GM23338 (cell line): ENCODE results near the gene PDE4D. TPM values are rescaled to one million over a fixed set of nuclear protein-coding genes. Genes with fewer than 3 reads are reported as not detected.

Source experiments
- ATAC-seq: fragments of 200-7000 bp; cut with Tn5 transposase; 3 replicates; pipeline ENCODE4 v1.9.1; 2020
- DNase-seq: peaks from one replicate; pipeline ENCODE4 v3.0.0-alpha.2; 2015; ENCODE audit warnings: low spot score
- H2AFZ ChIP-seq: fragments of 200-600 bp; sonication (generic); 2 replicates; pipeline ENCODE4 v1.8.0; 2016; ENCODE audit warnings: antibody characterized with exemption, mild to moderate bottlenecking, moderate library complexity
- H3F3A ChIP-seq: fragments of 200-600 bp; sonication (generic); replicated peaks from 2 replicates; pipeline ENCODE4 v1.8.0; 2017; ENCODE audit warnings: antibody characterized with exemption, mixed run types, low read depth
- H3K27ac ChIP-seq: fragments of 200-600 bp; sonication (generic); 2 replicates; pipeline ENCODE4 v1.6.1; 2016; ENCODE audit warnings: low read depth
- H3K27me3 ChIP-seq: fragments of 200-600 bp; sonication (generic); 2 replicates; pipeline ENCODE4 v1.8.0; 2016; ENCODE audit warnings: mild to moderate bottlenecking, mixed run types, moderate library complexity; ENCODE audit not compliant: insufficient read depth
- H3K36me3 ChIP-seq: fragments of 200-600 bp; sonication (generic); 2 replicates; pipeline ENCODE4 v1.8.0; 2016; ENCODE audit warnings: mild to moderate bottlenecking; ENCODE audit not compliant: insufficient read depth
- H3K4me1 ChIP-seq: fragments of 200-600 bp; sonication (generic); 2 replicates; pipeline ENCODE4 v1.8.0; 2016; ENCODE audit warnings: mild to moderate bottlenecking, moderate library complexity; ENCODE audit not compliant: insufficient read depth
- H3K4me2 ChIP-seq: fragments of 200-600 bp; sonication (generic); 2 replicates; pipeline ENCODE4 v1.7.1; 2017; ENCODE audit warnings: mixed run types
- H3K4me3 ChIP-seq: fragments of 200-600 bp; sonication (generic); 2 replicates; pipeline ENCODE4 v1.6.1; 2016; ENCODE audit warnings: mixed run types
- H3K79me2 ChIP-seq: fragments of 200-600 bp; sonication (generic); replicated peaks from 2 replicates; pipeline ENCODE4 v1.8.0; 2017; ENCODE audit warnings: mild to moderate bottlenecking; ENCODE audit not compliant: insufficient read depth
- H3K9me2 ChIP-seq: fragments of 200-600 bp; sonication (generic); 2 replicates; pipeline ENCODE4 v1.8.0; 2017; ENCODE audit not compliant: insufficient read depth
- H4K20me1 ChIP-seq: fragments of 200-600 bp; sonication (generic); replicated peaks from 2 replicates; pipeline ENCODE4 v1.8.0; 2017; ENCODE audit warnings: mild to moderate bottlenecking; ENCODE audit not compliant: insufficient read depth
- H3K27ac Mint-ChIP-seq: 2 replicates; pipeline ENCODE4 v1.8.0; 2020; ENCODE audit warnings: inconsistent platforms, mild to moderate bottlenecking, moderate library complexity, mixed read lengths
- H3K27me3 Mint-ChIP-seq: 3 replicates; pipeline ENCODE4 v1.8.0; 2022; ENCODE audit warnings: low read depth, mild to moderate bottlenecking, moderate library complexity, mixed read lengths, inconsistent platforms; ENCODE audit not compliant: insufficient read depth, poor library complexity
- H3K36me3 Mint-ChIP-seq: 3 replicates; pipeline ENCODE4 v1.8.0; 2021; ENCODE audit warnings: low read depth, mild to moderate bottlenecking, inconsistent platforms, moderate library complexity, mixed read lengths
- H3K4me1 Mint-ChIP-seq: 3 replicates; pipeline ENCODE4 v1.8.0; 2020; ENCODE audit warnings: mild to moderate bottlenecking, inconsistent platforms, mixed read lengths
- H3K4me3 Mint-ChIP-seq: 3 replicates; pipeline ENCODE4 v1.8.0; 2021; ENCODE audit warnings: moderate library complexity, mild to moderate bottlenecking, inconsistent platforms, mixed read lengths
- H3K9me3 Mint-ChIP-seq: 3 replicates; pipeline ENCODE4 v1.8.0; 2020; ENCODE audit warnings: moderate library complexity, mild to moderate bottlenecking, inconsistent platforms, mixed read lengths
- CTCF ChIP-seq, 2 experiments: fragments of 200-600 bp in 1 of 2; sonication (generic) in 1 of 2; conservative IDR thresholded peaks; 2 replicates each; pipeline versions ENCODE4 v1.5.1 to v1.6.1; 2016 to 2017; ENCODE audit warnings: antibody characterized with exemption in 2 of 2, low read depth in 2 of 2, mild to moderate bottlenecking in 2 of 2, moderate library complexity in 1 of 2
- POLR2AphosphoS5 ChIP-seq: IDR thresholded peaks from 2 replicates; pipeline ENCODE4 v1.6.1; 2016; ENCODE audit warnings: antibody characterized with exemption, low read depth
- STAT1 ChIP-seq: IDR thresholded peaks from one replicate; pipeline ENCODE4 v1.6.1; 2016; ENCODE audit warnings: antibody characterized with exemption; ENCODE audit not compliant: unreplicated experiment
- ZNF462 ChIP-seq: fragments of 250-450 bp; sonication (Bioruptor Pico); IDR thresholded peaks from 2 replicates; pipeline ENCODE4 v1.5.0; 2020; ENCODE audit warnings: mild to moderate bottlenecking, moderate library complexity
- polyA plus RNA-seq: library from polyadenylated mRNA; unstranded; fragments of >200 nt; fragmentation: Nextera tagmentation; extraction: Ambion mirVana; gene quantifications from 2 replicates; pipeline ENCODE4 v1.2.1, GENCODE V29; 2016
- total RNA-seq: library from RNA; depleted of rRNA; stranded (reverse); fragments of >200 nt; shearing (Covaris generic); gene quantifications from 2 replicates; pipeline ENCODE4 v1.2.3, GENCODE V29; 2014

PDE4D gene
- total and polyA plus RNA-seq, 2 experiments from 2014 or later = 2.1 to 4.7 TPM

DNA sequence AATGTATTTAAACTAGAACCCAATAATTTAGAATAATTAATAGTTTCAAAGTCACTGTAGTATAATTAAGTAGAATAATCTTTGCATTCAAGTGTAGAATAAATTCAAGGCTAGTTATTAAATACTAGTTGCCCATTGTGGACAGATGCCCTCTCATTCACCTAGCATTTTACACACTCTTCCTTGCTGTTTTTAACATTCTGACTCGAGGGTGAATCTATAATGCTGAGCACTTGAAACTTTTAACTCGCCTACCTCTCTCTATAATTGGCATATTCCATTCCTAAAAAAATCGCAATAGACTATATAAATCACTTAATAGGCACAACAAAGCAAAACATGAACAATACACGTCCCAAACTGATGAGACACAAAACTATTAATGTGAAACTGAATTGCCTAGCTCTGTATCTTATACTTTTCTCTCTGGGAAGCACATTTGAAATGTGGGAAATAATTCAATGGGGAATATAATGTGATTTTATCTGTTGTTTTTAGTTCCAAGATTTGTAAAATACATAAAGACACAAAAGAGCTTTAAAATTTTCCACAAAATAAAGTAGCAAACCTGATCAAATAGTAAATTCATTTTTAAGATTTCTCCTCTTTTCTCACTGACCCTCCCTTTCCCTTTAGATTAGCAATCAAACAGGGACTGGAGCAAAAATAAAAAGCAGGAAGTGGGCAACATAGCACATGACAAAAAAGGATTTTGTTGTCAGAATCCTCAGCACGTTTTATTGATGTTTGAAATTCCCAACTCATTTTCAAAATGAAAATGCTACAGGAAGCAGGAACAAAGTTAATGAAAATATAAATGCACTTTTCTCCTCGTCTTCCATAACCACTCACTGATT, 295.6 kb downstream of the PDE4D start:
- H2AFZ ChIP-seq = peak overlapping the region; percentile 72
- no peaks in the 10 kb centered on the region for H4K20me1 ChIP-seq
- TF ChIP-seq ZNF462 (CRISPR knock-in tag) (no peak), CTCF (conservative IDR thresholded peaks at IDR 0.05; ENCODE audit: low read depth in 2 of 2) (no peak), POLR2AphosphoS5 (no peak), STAT1 (no peak)
- no peak overlapping the region for H3K4me3 Mint-ChIP-seq
- peaks cover 1% of the 10 kb centered on the region for H3K27me3 Mint-ChIP-seq
- H3K27ac ChIP-seq = no peak overlapping the region
- no peak overlapping the region for H3K4me3 ChIP-seq
- no peaks in the 10 kb centered on the region for H3K9me3 Mint-ChIP-seq
- peak overlapping the region; percentile 29; the same call in 1 of the 2 replicates for H3K4me2 ChIP-seq
- peaks cover 19% of the 10 kb centered on the region for H3K4me1 ChIP-seq
- DNase-seq = no peak
- H3K27ac Mint-ChIP-seq = peak overlapping the region; percentile 38; the same call in 1 of the 2 replicates
- peaks cover 4% of the 10 kb centered on the region; the same call in 1 of the 3 replicates for H3K36me3 Mint-ChIP-seq
- ATAC-seq = no peak
- H3K4me1 Mint-ChIP-seq = peaks cover 32% of the 10 kb centered on the region
- no peaks in the 10 kb centered on the region for H3K79me2 ChIP-seq
- no peaks in the 10 kb centered on the region for H3K36me3 ChIP-seq
- H3K9me2 ChIP-seq = no peaks in the 10 kb centered on the region
- H3K27me3 ChIP-seq = no peaks in the 10 kb centered on the region
- H3F3A ChIP-seq = no peaks in the 10 kb centered on the region
